ENCODE measurements around the gene TBC1D5.

The TBC1D5 gene

DNA sequence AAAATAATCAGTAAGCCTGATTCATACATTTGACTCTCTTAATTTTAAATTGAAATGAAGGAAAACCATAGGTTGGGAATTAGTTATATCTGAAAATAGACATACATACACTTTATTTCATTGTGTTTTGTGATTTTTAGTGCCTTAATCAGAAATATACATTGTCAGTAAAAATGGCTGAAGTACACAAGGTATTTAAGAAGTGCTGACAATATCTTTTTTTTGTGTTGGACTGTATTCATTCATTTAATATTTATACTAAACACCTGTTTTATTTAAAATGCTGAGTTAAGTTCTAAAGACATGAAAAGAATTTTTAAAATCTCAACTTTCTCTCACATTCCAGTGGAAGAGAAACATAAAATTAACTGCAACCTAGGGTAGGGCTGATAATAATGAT lies 444.4 kb downstream of the TBC1D5 start:
- TF ChIP-seq, protein P1, sequence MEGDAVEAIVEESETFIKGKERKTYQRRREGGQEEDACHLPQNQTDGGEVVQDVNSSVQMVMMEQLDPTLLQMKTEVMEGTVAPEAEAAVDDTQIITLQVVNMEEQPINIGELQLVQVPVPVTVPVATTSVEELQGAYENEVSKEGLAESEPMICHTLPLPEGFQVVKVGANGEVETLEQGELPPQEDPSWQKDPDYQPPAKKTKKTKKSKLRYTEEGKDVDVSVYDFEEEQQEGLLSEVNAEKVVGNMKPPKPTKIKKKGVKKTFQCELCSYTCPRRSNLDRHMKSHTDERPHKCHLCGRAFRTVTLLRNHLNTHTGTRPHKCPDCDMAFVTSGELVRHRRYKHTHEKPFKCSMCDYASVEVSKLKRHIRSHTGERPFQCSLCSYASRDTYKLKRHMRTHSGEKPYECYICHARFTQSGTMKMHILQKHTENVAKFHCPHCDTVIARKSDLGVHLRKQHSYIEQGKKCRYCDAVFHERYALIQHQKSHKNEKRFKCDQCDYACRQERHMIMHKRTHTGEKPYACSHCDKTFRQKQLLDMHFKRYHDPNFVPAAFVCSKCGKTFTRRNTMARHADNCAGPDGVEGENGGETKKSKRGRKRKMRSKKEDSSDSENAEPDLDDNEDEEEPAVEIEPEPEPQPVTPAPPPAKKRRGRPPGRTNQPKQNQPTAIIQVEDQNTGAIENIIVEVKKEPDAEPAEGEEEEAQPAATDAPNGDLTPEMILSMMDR (IDR thresholded peaks at IDR 0.05; ENCODE audit: insufficient read depth, low read depth, low read length, missing control alignments): no peak
- DNase-seq (ENCODE audit: low read depth): no peak
- H3K4me3 ChIP-seq (ENCODE audit: low read depth, low read length): no peak overlapping the region

DNA sequence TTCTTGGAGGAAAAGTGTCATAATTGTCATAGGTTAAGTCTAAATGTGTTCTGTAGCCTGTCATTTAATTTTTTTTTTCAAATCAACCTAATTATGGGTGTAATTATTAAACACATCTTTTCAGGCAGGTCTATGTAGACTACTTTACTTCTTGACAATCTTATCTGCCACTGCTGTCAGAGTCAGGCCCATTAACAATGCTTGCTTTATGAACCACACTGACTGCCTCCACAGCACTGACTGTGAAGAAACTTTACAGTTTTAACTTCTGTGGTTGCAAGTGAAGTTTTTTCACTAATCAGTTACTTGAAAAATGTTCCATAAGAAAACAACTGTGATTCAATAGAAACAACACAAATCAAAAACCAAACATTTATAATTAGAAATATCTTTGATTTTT lies 449.9 kb downstream of the TBC1D5 start:
- TF ChIP-seq, protein P1 (IDR thresholded peaks at IDR 0.05; ENCODE audit: insufficient read depth, low read depth, low read length, missing control alignments): no peak
- no peak overlapping the region for H3K4me3 ChIP-seq (ENCODE audit: low read depth, low read length)

GRCh38 chr3:17290894-17291293 lies 451.5 kb downstream of the TBC1D5 start:
- H3K4me3 ChIP-seq (ENCODE audit: low read depth, low read length): no peak overlapping the region
- DNase-seq (ENCODE audit: low read depth): no peak
- TF ChIP-seq, protein P1 (IDR thresholded peaks at IDR 0.05; ENCODE audit: insufficient read depth, low read depth, low read length, missing control alignments): no peak

More for the DNA sequence above, 449.9 kb downstream of the TBC1D5 start:
- DNase-seq (ENCODE audit: low read depth): no peak

DNA sequence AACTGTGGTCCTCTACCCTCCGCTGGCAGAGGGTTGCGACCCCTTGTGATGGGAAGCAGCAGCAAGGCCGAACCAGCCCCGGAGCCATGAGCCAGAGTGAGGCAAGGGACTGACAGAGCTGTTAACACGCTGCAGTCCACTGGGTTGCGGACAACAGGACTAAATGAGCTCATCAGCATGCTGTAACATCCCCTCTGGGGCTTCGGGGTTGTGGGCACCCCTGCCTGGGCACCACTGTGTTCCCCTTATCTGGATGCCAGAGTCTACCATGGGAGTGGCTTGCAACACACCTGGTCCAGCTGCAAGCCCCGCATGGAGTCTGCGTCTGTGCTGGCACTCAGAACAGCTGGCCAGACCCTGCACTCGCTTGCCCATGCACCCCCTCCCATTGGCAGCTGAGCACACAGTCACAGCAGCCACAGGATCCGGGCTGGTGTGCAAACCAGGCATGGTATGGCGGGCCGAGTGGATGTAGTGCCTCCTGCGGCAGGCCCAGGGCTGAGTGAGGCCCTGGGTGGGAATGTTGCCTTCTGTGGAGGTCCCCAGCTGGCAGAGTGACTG lies 453.5 kb downstream of the TBC1D5 start:
- H3K4me3 ChIP-seq (ENCODE audit: low read depth, low read length): no peak overlapping the region
- TF ChIP-seq, protein P1 (IDR thresholded peaks at IDR 0.05; ENCODE audit: insufficient read depth, low read depth, low read length, missing control alignments): no peak
- no peak for DNase-seq (ENCODE audit: low read depth)

- TF ChIP-seq, protein P1 (IDR thresholded peaks at IDR 0.05; ENCODE audit: insufficient read depth, low read depth, low read length, missing control alignments): no peak
- no peak for DNase-seq (ENCODE audit: low read depth)
- H3K4me3 ChIP-seq (ENCODE audit: low read depth, low read length): no peak overlapping the region
These were observed 455.3 kb downstream of the TBC1D5 start for GRCh38 chr3:17287006-17287689.

DNA sequence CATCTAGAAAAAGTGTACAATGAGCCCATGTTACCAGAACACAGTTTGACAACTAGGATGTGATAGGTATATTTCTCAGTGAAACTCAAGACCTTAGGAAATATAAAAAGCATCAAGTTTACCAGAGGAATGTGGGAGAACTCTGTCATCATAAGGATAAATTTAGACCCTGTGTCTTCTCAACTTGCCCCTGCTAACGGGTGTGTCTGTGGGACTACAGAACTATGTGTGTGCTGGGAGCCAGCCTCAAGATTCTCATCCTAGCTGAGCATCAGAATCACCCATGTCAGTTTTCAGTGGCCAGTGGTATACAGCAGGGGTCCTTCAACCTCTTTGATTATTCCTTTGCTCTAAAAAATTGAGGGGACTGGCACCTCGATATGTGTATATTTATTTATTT lies 464.4 kb downstream of the TBC1D5 start:
- TF ChIP-seq, protein P1 (IDR thresholded peaks at IDR 0.05; ENCODE audit: insufficient read depth, low read depth, low read length, missing control alignments): no peak
- no peak for DNase-seq (ENCODE audit: low read depth)
- H3K4me3 ChIP-seq (ENCODE audit: low read depth, low read length): no peak overlapping the region

DNA sequence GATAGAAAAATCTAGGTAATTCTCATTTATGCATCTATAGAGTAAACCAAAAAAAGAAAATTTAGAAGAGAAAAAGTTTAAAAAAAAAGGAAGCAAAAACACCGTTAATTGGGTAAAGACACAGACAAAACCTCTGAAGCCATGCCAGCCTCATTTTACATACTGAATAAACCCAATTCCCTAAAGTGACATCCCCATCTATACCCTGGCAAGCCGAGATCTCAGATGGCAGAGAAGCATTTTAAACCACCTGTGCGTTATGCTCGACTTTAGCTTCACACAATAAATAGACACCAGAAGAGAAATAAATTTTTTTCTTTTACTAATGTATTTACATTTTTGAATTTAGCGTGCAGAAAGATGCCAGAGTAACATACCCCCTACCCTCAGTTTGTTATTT lies 475.6 kb downstream of the TBC1D5 start:
- TF ChIP-seq, protein P1 (IDR thresholded peaks at IDR 0.05; ENCODE audit: insufficient read depth, low read depth, low read length, missing control alignments): no peak
- H3K4me3 ChIP-seq (ENCODE audit: low read depth, low read length): no peak overlapping the region
- no peak for DNase-seq (ENCODE audit: low read depth)

Data from GM12865 (cell line).